ENCODE measurements around the gene ERVV-1. TPM values are rescaled to one million over a fixed set of nuclear protein-coding genes. Genes with fewer than 3 reads are reported as not detected.

ERVV-1 gene
- total RNA-seq, 1 experiment from 2014 or later = not detected

DNA sequence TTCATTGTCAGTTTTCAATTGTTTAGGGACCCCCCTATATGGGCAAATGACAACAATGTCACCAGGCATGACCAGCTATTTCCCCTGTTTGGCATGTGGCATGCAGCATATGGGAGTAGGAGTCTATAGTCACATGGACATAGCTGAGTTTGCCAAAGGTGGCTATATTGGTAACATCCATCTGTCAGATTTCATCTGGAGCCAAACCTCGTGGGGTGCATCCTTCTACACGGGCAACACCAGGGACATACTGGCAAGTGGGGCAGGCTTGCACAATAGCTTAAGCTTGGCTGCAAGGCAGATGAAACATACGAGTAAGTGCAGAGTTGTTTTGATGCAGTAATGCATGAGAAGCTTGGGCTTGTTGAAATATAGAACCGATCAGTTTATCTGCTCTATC is 26.5 kb upstream of the ERVV-1 start:
- no peak overlapping the region for H3K9ac ChIP-seq (ENCODE audit: low read length)
- H4K20me1 ChIP-seq (ENCODE audit: low read length) = no peaks in the 10 kb centered on the region
- peaks cover 42% of the 10 kb centered on the region for H3K36me3 ChIP-seq (ENCODE audit: low read depth, low read length)
- CTCF ChIA-PET = no interaction called here
- TF ChIP-seq, protein P1, sequence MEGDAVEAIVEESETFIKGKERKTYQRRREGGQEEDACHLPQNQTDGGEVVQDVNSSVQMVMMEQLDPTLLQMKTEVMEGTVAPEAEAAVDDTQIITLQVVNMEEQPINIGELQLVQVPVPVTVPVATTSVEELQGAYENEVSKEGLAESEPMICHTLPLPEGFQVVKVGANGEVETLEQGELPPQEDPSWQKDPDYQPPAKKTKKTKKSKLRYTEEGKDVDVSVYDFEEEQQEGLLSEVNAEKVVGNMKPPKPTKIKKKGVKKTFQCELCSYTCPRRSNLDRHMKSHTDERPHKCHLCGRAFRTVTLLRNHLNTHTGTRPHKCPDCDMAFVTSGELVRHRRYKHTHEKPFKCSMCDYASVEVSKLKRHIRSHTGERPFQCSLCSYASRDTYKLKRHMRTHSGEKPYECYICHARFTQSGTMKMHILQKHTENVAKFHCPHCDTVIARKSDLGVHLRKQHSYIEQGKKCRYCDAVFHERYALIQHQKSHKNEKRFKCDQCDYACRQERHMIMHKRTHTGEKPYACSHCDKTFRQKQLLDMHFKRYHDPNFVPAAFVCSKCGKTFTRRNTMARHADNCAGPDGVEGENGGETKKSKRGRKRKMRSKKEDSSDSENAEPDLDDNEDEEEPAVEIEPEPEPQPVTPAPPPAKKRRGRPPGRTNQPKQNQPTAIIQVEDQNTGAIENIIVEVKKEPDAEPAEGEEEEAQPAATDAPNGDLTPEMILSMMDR (conservative IDR thresholded peaks at IDR 0.05; ENCODE audit: low read depth, low read length) = no peak
- no peak for TF ChIP-seq EZH2phosphoT487 (IDR thresholded peaks at IDR 0.05; ENCODE audit: borderline replicate concordance, low read length)
- no peak for TF ChIP-seq EZH2 (IDR thresholded peaks at IDR 0.05; ENCODE audit: low read length, unreplicated experiment)
- no peaks in the 10 kb centered on the region for H3K27me3 ChIP-seq (ENCODE audit: low read length)
- no peak overlapping the region for H2AFZ ChIP-seq (ENCODE audit: low read length)
- H3K79me2 ChIP-seq (ENCODE audit: low read length) = no peaks in the 10 kb centered on the region
- BruUV-seq (replicated peaks) = no TSS peak
- H3K9me3 ChIP-seq (ENCODE audit: low read length) = peaks cover 29% of the 10 kb centered on the region
- no peak overlapping the region; the same call in 1 of the 2 replicates for H3K4me3 ChIP-seq (ENCODE audit: low read length)
- no peak for DNase-seq
- H3K4me1 ChIP-seq (ENCODE audit: insufficient read depth, low read length) = peaks cover 14% of the 10 kb centered on the region
- POLR2A ChIA-PET (ENCODE audit: unreplicated experiment) = no interaction called here
- no peak overlapping the region for H3K4me2 ChIP-seq (ENCODE audit: low read length)
- no peaks in the 10 kb centered on the region for H3K9me2 ChIP-seq (replicated peaks; ENCODE audit: low read length)
- H3F3A ChIP-seq (ENCODE audit: low read length, unreplicated experiment) = peaks cover 4% of the 10 kb centered on the region
- no peak for ATAC-seq
- no peak overlapping the region for H3K27ac ChIP-seq (ENCODE audit: low read length)
- intact Hi-C loops (cut with micrococcal nuclease) = no loop called here

DNA sequence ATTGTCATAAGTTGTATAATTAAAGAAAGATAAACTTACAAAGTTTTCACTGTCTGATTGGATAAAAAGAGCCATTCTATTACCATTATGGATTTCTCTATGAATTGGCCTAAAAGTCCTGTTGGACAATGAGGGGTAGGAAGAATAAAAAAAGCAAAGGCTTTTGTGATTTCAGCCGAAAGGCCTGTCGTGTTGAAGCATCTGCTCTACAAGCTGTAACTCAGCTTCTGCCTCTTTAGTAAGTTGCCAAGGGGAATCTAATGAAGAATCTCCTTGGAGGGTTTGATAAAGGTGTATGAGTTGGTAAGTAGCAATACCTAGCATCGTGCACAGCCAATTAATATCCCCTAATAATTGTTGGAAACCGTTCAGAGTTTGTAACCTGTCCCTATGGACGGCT is 25.2 kb upstream of the ERVV-1 start:
- Histone ChIP-seq H3K79me2 (ENCODE audit: low read length) (no peaks in the 10 kb centered on the region), H3K27ac (ENCODE audit: low read length) (no peak overlapping the region), H3K4me3 (ENCODE audit: low read length) (no peak overlapping the region), H3K9me2 (replicated peaks; ENCODE audit: low read length) (no peaks in the 10 kb centered on the region), H3K27me3 (ENCODE audit: low read length) (no peaks in the 10 kb centered on the region), H3F3A (ENCODE audit: low read length, unreplicated experiment) (peaks cover 4% of the 10 kb centered on the region), H4K20me1 (ENCODE audit: low read length) (no peaks in the 10 kb centered on the region), H3K4me2 (ENCODE audit: low read length) (no peak overlapping the region), H3K9ac (ENCODE audit: low read length) (no peak overlapping the region), H3K36me3 (ENCODE audit: low read depth, low read length) (peaks cover 42% of the 10 kb centered on the region), H3K9me3 (ENCODE audit: low read length) (peaks cover 27% of the 10 kb centered on the region), H3K4me1 (ENCODE audit: insufficient read depth, low read length) (peaks cover 22% of the 10 kb centered on the region), H2AFZ (ENCODE audit: low read length) (no peak overlapping the region)
- no TSS peak for BruUV-seq (replicated peaks)
- CTCF ChIA-PET = no interaction called here
- TF ChIP-seq, protein P1 (conservative IDR thresholded peaks at IDR 0.05; ENCODE audit: low read depth, low read length) = no peak
- TF ChIP-seq EZH2 (IDR thresholded peaks at IDR 0.05; ENCODE audit: low read length, unreplicated experiment) = no peak
- TF ChIP-seq EZH2phosphoT487 (IDR thresholded peaks at IDR 0.05; ENCODE audit: borderline replicate concordance, low read length) = no peak
- intact Hi-C loops (cut with micrococcal nuclease) = no loop called here
- ATAC-seq (no peak), DNase-seq (no peak)
- POLR2A ChIA-PET (ENCODE audit: unreplicated experiment) = no interaction called here

DNA sequence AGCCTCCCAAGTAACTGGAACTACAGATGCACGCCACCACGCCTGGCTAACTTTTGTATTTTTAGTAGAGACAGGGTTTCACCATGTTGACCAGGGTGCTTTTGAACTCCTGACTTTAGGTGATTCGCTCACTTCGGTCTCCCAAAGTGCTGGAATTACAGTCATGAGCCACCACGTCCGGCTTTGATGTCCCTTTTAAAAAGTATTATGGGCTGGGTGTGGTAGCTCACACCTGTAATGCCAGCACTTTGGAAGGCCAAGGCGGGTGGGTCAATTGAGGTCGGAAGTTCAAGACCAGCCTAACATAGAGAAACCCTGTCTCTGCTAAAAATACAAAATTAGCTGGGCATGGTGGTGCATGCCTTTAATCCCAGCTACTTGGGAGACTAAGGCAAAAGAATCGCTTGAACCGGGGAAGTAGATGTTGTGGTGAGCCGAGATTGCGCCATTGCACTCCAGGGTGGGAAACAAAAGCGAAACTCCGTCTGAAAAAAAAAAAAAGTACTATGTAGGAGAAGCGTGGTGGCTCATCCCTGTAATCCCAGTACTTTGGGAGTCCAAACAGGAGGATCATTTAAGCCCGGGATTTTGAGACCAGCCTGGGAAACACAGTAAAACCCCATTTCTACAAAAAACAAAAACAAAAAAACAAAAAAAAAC is 22.8 kb upstream of the ERVV-1 start:
- no peak for TF ChIP-seq EZH2 (IDR thresholded peaks at IDR 0.05; ENCODE audit: low read length, unreplicated experiment)
- TF ChIP-seq, protein P1 (conservative IDR thresholded peaks at IDR 0.05; ENCODE audit: low read depth, low read length) = no peak
- no peak for TF ChIP-seq EZH2phosphoT487 (IDR thresholded peaks at IDR 0.05; ENCODE audit: borderline replicate concordance, low read length)
- Histone ChIP-seq H3F3A (ENCODE audit: low read length, unreplicated experiment) (peaks cover 4% of the 10 kb centered on the region), H3K27me3 (ENCODE audit: low read length) (no peaks in the 10 kb centered on the region), H3K36me3 (ENCODE audit: low read depth, low read length) (peaks cover 26% of the 10 kb centered on the region), H3K4me2 (ENCODE audit: low read length) (peak overlapping the region; percentile 74), H3K27ac (ENCODE audit: low read length) (peak overlapping the region; percentile 88), H3K4me1 (ENCODE audit: insufficient read depth, low read length) (peaks cover 22% of the 10 kb centered on the region), H3K4me3 (ENCODE audit: low read length) (peak overlapping the region; percentile 53), H3K9ac (ENCODE audit: low read length) (peak overlapping the region; percentile 74), H3K9me2 (replicated peaks; ENCODE audit: low read length) (no peaks in the 10 kb centered on the region), H3K9me3 (ENCODE audit: low read length) (peaks cover 10% of the 10 kb centered on the region; the same call in 1 of the 2 replicates), H3K79me2 (ENCODE audit: low read length) (no peaks in the 10 kb centered on the region), H2AFZ (ENCODE audit: low read length) (peak overlapping the region; percentile 32; the same call in 1 of the 2 replicates), H4K20me1 (ENCODE audit: low read length) (no peaks in the 10 kb centered on the region)
- no peak for ATAC-seq
- intact Hi-C loops (cut with micrococcal nuclease) = loop anchor here (5.0 kb wide), 1 partner anchor 44 kb away; no protein-coding TSS in a partner anchor
- CTCF ChIA-PET = no interaction called here
- no peak for DNase-seq
- no TSS peak for BruUV-seq (replicated peaks)
- POLR2A ChIA-PET (ENCODE audit: unreplicated experiment) = no interaction called here

Data from PC-3 (cell line).